GM12892 (cell line): ENCODE data around the gene TMEM63A.
"Not testable (repeated sequence)": the region's sequence is repeated elsewhere in the genome, so short reads cannot be mapped to it uniquely, and the experiment has no call there.

ENCODE experiments used
- DNase-seq: peaks from one replicate; pipeline ENCODE4 v3.0.0; 2011; ENCODE audit not compliant: insufficient read length
- FAIRE-seq: peaks from 2 replicates; lab custom pipeline; 2011; peaks lifted over from hg19 to GRCh38; lab: Jason Lieb, UNC
- POLR2A ChIP-seq: IDR thresholded peaks from 2 replicates; pipeline ENCODE4 v1.6.1; 2011; ENCODE audit warnings: low read depth, low read length, control low read depth
- POLR2AphosphoS5 ChIP-seq: IDR thresholded peaks from 2 replicates; pipeline ENCODE4 v1.6.1; 2011; ENCODE audit warnings: low read depth, low read length, control low read depth
- TAF1 ChIP-seq: IDR thresholded peaks from 2 replicates; pipeline ENCODE4 v1.6.1; 2011; ENCODE audit warnings: low read depth, mild to moderate bottlenecking, control low read depth, low read length, borderline replicate concordance

Gene TMEM63A

DNA sequence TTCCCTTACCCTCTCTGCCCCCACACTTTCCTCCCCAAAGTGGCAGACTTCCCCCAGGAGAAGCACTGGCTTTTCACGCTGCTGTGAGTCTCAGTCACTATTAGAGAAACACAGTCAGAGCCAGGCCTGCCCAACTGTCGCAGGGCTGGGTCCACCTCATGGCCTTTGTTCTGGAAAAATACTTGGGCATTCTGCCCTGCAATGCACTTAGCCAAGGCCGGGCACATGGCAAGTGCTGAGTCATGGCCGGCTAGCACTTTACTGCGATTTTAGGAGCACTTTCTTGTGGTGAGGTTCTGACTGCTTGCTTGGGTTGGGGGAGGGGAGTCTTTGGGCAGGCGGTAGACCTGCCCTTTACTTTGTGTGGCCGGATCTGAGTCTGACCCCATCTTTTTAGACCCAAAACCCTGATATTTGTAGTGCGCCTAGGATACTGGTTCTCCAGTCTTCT lies 64.5 kb downstream of the TMEM63A start:
- no peak for DNase-seq
- FAIRE-seq, result no peak
- TF ChIP-seq POLR2A (no peak), POLR2AphosphoS5 (no peak), TAF1 (no peak)

- no peak for FAIRE-seq
- TF ChIP-seq POLR2AphosphoS5 (no peak), TAF1 (no peak), POLR2A (no peak)
- DNase-seq, result no peak
Measured at GRCh38 chr1:225816643-225817538, 65.3 kb downstream of the TMEM63A start.

DNA sequence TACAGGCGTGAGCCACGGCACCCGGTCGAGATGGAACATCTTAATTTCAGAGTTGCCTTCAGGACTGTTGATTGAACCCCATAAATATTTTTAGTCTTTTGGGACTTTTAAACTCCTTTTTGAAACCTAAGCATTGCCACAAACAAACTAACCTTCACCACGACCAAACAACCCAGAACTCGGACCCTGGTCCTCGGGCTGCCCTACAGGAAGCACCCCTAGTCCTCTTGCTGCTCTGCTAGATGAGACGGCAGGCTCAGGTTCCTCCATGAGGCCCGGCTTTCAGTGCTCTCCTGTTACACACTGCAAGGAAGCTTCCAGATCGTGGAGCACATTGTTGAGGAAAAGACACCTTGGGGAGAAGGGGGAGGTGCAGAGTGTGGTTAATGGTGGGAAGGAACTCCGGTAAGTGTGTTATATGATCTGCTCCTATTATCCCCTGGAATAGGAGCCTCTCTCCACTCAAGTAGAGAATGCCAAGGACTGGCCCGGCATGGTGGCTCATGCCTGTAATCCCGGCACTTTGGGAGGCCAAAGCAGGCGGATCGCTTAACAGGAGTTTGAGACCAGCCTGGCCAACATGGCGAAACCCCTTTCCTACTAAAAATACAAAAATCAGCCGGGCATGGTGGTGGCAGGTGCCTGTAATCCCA lies 66.5 kb downstream of the TMEM63A start:
- DNase-seq (no peak), FAIRE-seq (no peak)

DNA sequence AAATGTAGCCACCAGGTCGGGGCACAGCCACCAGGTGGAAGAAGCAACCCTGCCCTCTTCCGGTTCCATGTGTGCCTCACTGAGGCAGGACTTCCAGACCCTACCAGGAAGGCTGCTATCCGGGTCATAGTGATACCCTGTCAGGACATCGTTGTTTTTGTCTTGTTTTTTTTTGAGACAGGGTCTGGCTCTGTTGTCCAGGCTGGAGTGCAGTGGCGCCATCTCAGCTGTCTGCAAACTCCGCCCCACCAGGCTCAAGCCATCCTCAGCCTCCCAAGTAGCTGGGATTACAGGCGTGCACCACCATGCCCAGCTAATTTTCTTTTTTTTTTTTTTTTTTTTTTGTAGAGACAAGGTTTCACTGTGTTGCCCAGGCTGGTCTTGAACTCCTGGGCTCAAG lies 67.1 kb downstream of the TMEM63A start:
- FAIRE-seq, DNase-seq: not testable (repeated sequence)

More for the DNA sequence above, 66.5 kb downstream of the TMEM63A start:
- TF ChIP-seq TAF1, result no peak
- no peak for TF ChIP-seq POLR2A
- no peak for TF ChIP-seq POLR2AphosphoS5

DNA sequence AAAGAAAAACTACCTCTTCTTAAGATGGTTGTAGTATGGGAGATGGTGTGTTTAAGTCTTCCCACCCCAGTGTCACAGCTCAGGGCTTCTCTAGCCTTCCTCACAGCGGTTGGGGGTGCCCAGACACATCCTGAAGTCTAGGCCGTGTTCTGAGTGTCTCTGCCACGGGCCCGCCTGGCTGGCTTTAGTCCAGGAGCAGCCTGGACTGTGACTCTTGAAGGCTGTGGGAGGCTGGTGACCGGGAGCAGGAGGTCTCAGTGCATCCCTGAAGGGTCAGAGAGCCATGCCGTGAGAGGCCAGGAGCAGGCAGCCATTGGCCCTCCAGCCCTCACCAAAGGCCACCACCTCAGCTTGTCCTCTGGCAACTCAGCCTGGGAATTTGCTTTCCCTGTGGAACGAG lies 67.8 kb downstream of the TMEM63A start:
- no peak for FAIRE-seq
- no peak for TF ChIP-seq TAF1
- TF ChIP-seq POLR2AphosphoS5, result no peak
- TF ChIP-seq POLR2A, result no peak
- DNase-seq, result no peak

DNA sequence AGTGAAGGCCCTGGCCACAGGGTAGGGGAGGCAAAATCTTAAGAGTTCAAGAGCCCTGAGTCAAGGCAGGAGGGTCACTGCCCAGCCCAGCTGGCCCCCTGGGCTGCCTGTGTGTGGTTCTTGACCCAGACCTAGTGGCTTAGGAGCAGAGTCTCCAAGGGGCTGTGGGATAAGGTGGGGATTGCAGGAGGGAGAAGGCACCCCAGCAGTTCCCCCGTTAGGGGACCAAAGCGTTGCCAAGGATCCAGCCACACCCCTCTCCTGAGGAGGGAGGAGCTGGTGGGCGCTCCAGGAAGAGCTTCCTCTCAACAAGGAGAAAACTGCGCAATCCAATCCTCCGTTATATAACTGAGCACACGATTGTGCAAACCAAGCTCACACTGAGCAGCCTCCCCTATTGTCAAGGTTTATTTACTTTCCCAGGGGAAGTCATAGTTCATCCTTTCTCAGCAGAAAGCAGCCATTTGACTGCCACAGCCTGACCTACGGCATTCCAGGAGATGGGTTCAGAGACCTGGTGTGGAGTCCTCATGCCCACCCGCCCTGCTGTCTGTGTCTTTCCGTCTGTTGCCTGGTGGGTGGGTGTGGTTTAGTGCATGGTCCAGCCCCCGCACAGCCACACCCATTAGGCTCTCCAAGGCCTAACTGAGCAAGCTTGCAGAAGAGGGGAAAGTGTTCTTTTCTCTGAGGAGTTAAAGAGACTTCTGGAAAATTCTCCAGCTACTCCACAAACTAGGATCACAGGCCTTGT lies 68.8 kb downstream of the TMEM63A start:
- FAIRE-seq, result no peak
- no peak for DNase-seq
- TF ChIP-seq POLR2A (no peak), TAF1 (no peak), POLR2AphosphoS5 (no peak)

- TF ChIP-seq POLR2A, result no peak
- TF ChIP-seq TAF1, result no peak
- TF ChIP-seq POLR2AphosphoS5, result no peak
- DNase-seq (no peak), FAIRE-seq (no peak)
Measured at GRCh38 chr1:225812488-225813213, 69.5 kb downstream of the TMEM63A start.

DNA sequence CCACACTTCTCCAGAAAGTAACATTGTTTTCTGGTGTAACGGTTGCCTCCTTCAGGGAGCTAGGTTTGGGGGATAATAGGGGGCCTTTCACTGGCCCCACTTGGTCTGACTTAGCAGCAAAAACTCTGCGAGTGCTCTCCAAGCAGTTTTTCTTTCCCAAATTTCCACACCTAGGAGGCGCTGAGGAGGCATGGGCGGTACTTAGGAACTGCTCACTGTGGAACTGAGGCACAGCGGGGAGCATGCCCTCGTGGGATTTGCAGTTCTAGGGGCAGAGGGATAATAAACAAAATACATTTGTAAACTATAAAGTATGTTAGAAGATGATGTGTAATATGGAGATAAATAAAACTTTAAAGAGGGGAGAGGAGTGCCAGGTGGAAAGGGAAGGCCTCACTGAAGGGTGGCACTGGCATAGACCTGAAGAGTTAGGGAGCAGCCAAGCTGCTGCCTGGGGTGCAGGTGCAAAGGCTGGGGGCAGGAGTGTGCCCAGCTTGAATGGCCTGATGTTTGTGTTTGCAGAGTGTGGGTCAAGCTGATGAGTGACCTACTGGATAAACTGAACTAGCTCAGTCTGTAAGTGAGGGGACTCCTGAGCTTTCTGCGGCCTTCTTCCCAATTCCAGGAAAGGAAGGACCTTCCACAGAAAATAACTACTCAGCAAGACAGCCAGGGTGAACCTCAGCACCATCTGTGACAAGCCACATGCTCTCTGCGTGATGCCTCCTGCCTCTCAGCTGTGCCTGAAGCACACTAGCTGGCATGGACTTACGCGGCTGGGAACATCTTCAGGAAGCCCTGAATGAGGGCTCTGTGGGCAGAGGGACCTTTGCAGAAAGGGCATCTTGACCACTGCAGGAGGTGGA lies 70.3 kb downstream of the TMEM63A start:
- FAIRE-seq, result no peak
- TF ChIP-seq POLR2A (no peak), POLR2AphosphoS5 (no peak), TAF1 (no peak)
- DNase-seq, result no peak

GRCh38 chr1:225810579-225811538 lies 71.3 kb downstream of the TMEM63A start:
- not testable (repeated sequence) for DNase-seq, FAIRE-seq
